GM18499 (cell line): ENCODE results near the gene GABRG3.

Experiments used
- ATAC-seq: cut with Tn5 transposase; IDR thresholded peaks from one replicate; pipeline ENCODE4 v1.9.1; 2021; ENCODE audit warnings: moderate number of reproducible peaks; ENCODE audit not compliant: insufficient read depth, unreplicated experiment

The GABRG3 gene

DNA sequence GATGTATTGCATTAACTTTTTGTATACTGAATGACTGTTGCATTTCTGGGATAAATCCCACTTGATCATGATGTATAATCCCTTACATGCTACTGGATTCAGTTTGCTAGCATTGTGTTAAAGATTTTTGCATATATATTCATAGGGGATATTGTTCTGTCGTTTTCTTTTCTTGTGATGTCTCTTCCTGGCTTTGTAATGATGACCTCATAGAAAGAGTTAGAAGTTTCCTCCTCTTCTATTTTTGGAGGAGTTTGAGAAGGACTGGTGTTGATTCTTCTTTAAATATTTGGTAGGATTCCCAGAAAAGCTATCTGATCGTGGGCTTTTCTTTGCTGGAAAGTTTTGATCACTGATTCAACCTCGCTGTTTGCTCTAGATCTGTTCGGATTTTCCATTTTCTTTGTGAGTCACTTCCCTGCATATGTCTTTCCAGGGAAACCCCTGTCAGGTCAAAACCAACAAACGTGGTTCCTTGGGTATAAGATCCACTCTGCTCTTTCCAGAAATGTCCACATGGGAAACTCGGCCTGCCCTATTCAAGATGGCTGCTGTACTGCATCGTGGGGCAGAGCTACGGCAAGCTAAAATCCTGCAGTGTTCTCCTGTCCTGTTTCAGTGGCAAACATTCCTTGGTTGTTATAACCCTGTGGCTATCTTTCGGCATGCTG lies 120.4 kb downstream of the GABRG3 start:
- ATAC-seq: no peak

DNA sequence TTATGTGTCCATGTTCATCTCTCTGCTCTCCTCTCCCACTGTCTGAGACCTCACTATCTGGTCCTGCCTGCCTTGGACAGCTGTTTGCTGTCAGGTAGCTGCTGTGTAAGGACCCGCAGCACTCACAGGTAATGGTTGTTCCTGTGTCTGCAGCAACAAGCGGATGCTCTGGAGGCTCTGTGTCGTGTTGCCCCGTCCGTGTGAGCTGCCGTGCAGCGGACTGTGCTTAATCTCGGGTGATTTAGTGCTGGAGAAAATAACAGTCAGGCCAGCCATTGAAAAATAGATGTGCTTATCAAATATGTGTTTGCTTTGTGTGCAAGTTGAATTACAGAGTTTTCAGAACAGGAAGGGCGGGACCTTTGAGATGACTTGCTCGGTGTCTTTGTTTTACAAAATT lies 121.4 kb downstream of the GABRG3 start:
- ATAC-seq: no peak

DNA sequence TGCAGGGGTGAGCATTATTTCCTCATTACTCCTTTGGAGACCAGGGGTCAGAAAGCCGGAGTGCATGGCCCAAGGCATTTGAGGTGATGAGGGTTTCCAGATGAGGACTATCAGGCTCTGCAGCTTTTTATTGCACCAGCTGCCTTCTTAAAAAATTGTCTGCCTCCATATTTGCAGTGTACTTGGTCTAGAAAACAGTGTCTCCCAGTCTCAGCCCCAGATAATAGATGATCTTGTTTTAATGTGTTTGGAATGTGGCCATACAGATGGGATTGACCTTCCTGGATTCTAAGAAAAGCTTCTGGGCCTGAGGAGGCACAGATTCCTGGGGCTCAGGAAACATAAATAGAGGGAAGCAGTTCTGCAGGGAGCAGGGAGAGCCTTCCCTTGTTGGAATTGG lies 123.3 kb downstream of the GABRG3 start:
- no peak for ATAC-seq

DNA sequence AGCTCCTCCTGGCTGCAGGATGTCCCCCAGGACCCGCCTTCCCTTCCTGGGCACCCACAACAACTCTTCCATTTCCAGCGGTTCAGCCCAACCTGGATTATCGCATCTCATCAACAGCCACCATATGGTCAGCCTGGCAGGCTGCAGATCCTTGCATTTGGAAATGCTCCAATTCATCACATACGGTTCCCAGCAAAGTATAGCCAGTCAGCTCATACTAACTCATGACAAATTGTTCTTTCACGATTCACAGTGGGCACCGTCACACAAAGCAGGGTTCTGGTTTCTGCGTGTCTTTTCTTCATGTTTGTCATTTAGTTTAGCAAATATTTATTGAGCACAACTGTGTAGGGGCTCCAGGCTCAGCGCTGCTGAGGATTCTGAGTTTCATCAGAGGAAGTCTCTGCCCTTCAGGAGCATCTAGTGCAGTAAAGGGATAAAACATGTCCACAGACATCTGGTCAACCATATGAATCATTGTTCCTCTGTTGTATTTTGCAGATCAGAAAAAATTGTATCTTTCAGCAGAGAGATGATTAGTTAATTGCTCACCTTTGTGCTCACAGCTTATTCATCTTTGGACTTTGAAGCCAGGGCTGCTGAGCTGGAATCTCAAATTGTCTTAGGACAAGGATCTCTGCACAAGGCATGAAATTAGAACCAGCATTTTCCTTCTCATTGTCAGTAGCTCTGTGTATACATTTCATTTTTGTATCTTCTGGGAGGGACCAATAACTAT lies 125.1 kb downstream of the GABRG3 start:
- ATAC-seq: no peak

DNA sequence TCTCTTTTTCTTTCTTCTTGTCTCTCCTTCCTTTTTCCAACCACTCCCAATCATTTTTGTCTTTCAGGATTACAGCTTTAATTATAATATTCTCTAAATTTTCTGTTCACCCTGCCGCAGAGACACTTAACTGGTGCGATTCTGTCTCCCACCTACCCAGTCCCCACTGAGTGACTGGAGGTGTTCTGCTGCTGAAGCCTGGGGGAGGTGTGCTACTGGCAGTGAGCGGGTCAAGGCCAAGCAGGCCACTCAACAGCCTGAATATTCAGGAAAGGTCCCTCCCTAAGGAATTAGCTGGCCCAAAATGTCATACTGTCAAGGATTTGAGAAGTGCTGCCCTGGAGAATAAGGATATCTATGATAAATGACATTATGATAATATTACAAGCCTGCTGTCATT lies 126.5 kb downstream of the GABRG3 start:
- ATAC-seq: no peak

DNA sequence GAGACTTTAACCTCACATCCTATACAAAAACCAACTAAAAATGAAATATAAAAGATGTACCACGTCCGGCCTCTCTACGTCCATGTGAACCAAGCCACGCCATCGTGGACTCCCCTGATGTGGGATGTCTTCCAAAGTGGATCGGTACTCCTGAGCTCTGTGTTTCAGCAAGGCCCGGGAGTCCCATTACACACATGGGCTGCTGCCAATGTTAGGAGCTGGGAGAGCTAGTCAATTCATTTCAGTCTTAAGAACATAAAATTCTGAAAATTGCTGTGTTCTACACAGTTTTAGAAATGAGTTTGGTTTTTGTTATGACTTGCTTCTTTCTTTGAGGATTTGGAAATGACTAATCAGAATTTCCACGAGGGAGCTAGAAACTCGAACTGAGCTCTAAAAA lies 131.0 kb downstream of the GABRG3 start:
- no peak for ATAC-seq

DNA sequence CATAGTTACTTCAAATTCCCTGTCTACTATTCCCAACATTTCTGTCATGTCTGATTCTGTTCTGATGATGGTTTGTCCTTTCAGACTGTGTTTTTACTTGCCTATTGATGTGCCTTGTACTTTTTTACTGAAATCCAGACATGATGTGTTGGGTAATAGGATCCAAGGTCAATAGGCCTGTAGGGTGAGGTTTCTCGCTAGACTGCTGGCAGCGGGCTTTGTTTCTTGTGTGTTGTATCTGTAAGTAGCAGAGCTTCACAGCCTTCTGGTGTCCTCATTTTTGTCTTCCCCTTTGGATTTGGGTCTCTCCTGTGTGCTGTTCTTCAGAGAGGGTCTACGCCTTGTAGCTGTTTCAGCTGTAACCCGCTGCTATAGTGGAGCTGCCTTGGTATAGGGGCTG lies 140.3 kb downstream of the GABRG3 start:
- no peak for ATAC-seq

DNA sequence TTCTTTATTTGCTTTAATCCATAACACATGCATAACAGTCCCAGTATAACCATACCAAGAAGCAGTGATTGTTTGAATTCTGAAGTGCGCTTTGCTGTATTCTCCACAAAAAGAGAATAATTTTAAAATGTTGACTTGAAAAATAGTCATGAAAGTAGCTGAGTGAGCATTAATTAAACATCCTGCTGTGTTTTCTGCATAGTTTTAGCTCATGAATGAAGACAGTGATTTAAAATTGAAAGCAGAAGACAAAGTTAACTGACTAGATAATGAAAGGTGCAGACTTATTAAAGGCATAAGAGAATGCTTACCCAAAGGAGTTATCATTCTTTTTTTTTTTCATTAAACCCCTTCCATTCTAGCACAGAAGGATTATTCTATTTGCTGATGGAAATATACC lies 143.5 kb downstream of the GABRG3 start:
- no peak for ATAC-seq

DNA sequence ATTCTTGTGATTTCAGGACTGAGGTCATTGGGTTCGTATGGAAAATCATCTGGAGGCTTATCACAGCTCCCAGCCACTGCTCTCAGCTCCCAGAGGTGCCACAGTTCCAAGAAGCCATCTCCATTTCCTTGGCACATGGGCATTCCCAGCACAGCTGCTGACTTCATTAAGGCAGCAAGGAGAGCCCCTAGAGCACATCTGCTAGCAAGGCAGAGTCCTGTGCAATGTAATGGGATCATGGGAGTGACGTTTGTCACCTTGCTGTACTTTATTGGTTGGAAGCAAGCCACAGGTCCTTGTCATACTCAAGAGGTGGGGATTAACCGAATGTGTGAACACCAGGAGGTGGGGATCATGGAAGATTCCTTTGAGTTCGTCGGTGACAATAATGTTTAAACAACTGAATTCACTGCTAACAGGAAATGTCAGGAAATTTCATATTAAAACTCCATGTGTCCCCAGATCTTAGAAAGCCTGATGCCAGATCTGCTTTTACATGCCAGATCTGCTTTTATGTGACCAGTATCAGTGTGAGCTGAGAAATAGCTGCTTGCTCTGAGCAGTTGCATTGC lies 148.8 kb downstream of the GABRG3 start:
- ATAC-seq: no peak

DNA sequence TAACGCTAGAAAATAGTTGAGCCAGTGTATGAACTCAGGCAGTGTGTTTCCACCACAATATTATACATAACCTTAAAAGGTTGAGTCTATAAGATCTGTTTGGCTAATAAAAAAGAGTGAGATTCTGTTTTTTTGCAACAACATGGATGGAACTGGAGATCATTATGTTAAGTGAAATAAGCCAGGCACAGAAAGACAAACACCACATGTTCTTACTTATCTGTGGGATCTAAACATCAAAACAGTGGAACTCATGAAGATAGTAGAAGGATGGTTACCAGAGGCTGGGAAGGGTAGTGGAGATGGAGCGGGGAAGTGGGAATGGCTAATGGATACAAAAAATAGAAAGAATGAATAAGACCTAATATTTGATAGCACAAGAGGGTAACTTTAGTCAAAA lies 150.7 kb downstream of the GABRG3 start:
- no peak for ATAC-seq

DNA sequence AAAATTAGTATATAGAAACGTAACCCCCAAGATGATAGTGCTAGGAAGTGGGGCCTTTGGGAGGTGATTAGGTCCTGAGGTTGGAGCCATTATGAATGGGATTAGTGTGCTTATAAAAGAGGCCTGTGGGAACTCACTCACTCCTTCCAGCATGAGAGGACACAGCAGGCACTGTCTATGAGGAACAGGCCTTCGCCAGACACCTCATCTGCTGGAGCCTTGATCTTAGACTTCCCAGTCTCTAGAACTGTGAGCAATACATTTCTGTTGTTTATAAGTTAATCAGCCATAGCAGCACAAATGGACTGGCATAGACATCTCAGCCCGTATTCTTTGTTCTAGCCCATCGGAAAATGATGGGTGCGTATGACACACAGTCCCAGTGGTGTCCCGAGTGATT lies 152.3 kb downstream of the GABRG3 start:
- ATAC-seq: no peak

DNA sequence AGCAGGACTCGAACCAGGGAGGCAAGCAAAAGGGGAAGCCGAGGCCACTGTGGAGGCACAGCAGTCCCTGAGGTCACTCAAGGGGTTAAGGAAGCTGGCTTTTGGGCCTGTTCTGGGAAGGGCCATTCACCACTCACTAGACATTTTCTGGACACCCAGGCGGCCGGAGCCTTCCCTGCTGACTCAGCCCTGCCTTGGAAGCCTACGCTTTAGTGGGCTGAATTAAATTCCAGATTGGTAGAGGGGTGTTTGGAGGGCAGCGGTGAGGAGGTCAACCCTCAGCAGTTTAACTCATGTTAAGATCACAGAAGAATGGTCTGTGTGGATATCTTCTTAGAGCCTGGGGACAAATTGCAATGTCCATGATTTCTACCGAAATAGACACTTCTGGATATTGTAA lies 152.8 kb downstream of the GABRG3 start:
- no peak for ATAC-seq

DNA sequence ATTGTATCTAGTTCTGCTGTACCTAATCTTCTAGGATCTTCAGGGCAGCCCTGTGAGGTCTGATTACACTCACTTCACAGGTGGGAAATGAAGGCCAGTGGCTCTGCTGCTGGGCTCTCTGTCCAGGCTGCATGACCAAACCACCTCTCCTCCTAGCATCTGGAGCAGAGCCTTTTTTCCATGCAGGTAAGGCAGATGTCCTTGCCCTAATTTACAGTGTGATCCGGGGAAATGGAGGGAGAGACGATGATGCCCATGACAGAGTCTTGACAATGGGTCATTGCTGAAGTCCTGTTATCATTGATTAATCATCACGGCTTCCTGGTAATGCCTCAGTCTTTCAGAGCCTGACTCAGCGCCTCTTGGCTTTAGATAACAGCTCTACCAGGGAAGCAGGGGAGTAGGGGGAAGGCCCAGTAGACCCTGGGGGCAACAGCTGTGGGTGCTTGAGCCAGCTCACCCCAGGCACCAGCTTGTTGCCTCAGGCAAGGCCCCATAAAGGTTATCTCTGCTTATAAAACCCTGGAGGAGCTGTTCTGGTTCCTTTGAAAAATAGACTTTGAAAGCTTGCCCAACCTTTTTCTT lies 153.4 kb downstream of the GABRG3 start:
- no peak for ATAC-seq

DNA sequence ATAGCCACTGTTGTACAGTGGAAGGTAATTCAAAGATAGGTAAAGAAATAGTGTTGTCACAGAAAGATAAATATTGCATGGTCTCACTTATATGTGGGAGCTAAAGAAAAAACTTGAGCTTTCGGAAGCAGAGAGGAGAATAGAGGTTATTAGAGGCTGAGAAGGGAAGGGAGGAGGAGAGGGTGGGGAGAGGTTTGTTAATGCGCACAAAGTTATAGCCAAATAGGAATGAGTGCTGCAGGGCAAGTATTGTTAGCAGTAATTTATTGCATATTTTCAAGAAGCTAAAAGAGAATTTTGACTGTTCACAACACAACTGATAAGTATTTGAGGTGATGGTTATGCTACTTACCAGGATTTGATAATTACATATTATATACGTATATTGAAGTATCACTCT lies 154.2 kb downstream of the GABRG3 start:
- ATAC-seq: no peak

DNA sequence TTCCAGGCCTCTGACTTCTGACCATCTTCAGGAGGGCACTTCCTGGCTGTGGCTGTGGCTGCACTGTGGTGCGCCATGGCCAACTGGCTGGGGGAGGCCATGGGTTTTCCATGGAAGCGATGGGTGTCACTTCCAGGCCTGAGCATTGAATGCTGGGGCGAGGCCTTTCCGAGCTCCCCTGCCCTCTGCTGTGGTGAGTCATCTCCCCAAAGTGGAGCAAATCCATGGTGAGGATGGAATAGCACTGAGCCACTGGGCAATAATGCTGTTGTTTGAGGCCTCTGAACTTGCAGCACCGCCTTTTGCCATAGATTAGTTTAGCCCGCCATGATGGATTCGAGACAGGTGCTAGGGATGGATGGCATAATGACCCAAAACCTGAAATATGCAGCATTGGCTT lies 155.5 kb downstream of the GABRG3 start:
- no peak for ATAC-seq

DNA sequence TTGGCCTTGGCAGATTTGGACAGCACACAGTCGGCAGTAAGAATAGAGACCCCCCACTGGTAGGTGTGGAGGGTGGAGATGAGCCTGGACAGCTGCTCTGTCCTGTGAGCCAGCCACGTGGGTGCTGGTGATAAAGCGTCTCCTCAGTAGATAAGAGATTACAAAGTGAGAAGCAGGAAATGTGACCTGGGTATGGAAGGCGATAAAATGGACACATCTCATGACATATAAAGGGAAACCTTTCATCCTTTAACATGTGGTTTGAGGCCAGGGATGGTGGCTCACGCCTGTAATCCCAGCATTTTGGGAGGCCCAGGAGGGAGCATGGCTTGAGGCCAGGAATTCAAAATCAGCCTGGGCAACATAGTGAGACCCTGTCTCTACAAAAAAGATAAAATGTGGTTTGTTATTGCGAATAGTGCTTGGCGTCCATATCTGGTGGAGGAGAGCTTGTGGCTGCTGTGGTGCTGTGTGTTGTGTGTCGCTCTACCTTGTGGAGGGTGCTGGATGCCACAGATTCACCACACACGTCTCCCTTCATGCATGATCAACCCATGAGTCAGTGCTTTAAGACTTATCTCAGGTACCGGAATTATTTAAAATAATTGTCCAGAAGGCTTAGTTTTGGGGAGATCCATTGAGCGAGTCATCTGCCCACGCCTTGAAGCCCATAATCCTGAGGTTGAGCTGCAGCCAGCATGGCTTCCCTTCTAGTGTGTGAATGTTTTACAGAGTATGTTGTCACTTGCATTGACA lies 157.0 kb downstream of the GABRG3 start:
- ATAC-seq: no peak

DNA sequence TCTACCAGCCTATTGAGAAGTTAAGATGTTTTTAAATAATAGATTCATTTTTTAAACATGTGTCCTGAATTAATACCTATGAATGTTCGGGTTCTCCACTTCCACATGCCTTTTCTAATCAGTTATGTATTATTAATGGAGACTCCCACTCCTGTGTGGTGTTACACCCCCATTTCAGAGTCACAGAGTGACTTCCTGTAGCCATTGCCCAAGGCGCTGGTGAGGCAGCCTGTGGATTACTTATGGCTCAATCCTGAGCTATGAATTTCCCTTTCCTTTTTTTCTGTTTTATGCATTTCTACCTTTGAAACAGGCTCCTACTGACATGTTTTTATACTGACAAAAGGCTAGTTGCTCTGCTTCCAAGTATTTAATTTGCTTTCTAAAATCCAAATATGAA lies 162.3 kb downstream of the GABRG3 start:
- no peak for ATAC-seq

DNA sequence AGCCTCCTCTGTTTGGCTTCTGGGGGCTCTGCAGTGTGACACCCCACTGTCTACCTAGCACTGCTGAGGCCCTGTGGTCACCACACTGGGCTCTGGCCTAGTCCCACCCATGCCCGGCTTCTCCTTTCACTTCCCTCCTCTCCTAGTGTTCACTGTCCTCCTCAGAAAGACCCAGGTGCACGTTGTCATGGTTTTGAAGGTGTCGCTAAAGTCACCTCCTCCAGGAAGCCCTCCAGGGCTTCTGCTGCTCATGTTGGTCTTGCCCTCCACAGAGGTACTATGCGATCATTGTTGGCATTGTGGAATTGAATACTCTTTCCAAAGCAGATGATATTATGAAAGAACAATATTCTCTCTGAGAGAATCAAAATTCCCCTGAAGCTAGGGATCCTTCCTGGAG lies 163.5 kb downstream of the GABRG3 start:
- no peak for ATAC-seq

DNA sequence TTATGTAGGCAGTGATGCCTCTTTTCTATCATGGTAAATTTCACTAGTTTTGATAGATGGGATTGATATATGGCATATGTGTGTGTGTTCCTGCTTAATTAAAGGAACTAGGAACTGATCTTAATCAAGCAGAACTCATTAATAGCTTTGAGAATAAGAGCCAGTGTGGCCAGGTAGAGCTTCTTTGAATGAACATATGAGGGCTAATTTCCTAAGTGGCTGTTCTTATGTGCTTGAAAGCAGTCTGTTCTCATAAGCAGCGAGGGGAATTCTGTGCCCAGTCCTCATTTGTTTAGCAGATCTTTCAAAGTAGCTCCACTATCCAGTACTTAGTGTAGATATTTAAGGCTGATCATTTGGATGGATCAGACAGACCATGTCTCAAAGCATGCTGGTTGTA lies 164.2 kb downstream of the GABRG3 start:
- ATAC-seq: no peak

DNA sequence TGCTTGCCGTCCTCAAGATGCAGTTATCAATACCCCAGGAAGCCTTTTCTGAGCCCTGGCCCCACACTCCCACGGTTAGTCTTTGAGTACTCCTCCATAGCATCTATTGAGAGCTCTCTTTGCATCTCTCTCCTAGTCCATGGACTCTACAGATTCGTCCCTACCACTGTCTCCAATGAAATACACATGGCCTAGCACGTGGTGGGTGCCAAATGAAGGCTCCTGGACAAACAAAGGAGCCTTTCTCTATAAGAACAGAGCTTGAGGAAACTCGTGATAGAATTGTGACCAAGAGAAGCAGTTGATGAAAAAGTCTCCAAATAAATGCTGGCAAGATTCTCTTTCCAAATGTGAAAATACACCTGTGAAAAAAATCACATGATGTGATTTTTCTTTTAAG lies 166.1 kb downstream of the GABRG3 start:
- ATAC-seq: no peak

DNA sequence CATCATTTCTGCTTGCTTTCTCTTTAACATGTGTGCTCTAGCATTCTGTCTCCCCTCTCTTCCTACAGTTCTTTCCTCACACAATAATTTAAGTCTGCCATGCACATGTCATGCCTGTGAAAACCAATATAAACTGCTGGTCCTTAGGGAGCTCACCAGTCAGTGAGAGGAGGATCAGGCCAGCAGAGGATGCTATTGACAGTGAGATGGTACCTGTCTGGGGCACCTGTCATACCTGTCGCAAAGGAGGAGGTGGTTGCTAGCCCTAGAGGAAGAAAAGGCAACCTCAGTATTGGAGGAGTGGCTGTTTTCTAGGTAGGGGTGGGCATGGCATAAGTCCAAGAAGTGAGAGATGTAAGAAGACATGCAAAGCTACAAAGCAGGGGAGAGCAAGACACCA lies 194.6 kb downstream of the GABRG3 start:
- no peak for ATAC-seq
